Measurements from ENCODE around the gene MRNIP. TPM values are rescaled to one million over a fixed set of nuclear protein-coding genes. Genes with fewer than 3 reads are reported as not detected.
A peak's percentile ranks its signal among the peaks of the same experiment; 100 is the strongest.

Gene MRNIP
- polyA plus RNA-seq, 4 donors = 11.3 to 39.3 (median 20.7) TPM

GRCh38 chr5:179806250-179807048, 52.2 kb downstream of the MRNIP start, which contains the start of gene MGAT4B:
Gene MGAT4B (minus strand): TSS chr5:179806866. CDS start chr5:179806583, 283 bp downstream.
- peak; percentile 88 to 93 for DNase-seq
- peak within 1 kb of the TSS; percentile 57 to 99 (median 89) for H3K4me3 ChIP-seq (ENCODE audit: low read depth in 1 of 3, low read length in 3 of 3)
- peak within 1 kb of the TSS; percentile 94 to 100 (median 94) for H3K27ac ChIP-seq (ENCODE audit: low read depth in 1 of 3, low read length in 2 of 3)
- H3K27me3 ChIP-seq (ENCODE audit: control insufficient read depth in 3 of 3, insufficient read depth in 3 of 3, low read length in 3 of 3) = no peaks in the 10 kb centered on the region
- no peak for FAIRE-seq
- peaks cover 0 to 36% (median 2%) of the 10 kb centered on the region in 3 donors for H3K36me3 ChIP-seq (ENCODE audit: control insufficient read depth in 3 of 3, insufficient read depth in 2 of 3, low read depth in 1 of 3, low read length in 3 of 3)
- H3K4me1 ChIP-seq (ENCODE audit: control insufficient read depth in 3 of 3, insufficient read depth in 2 of 3, low read depth in 1 of 3, low read length in 2 of 3) = peaks cover 0 to 39% (median 7%) of the 10 kb centered on the region in 3 donors
- WGBS, 3 donors = 0 to 1% (median 1%) methylated on average over 22 to 108 of the region's 108 CpGs
- H3K9me3 ChIP-seq (ENCODE audit: control insufficient read depth in 2 of 2, insufficient read depth in 1 of 2, low read depth in 1 of 2, low read length in 1 of 2) = peaks cover 0 to 7% of the 10 kb centered on the region in 2 donors

- Histone ChIP-seq H3K36me3 (ENCODE audit: control insufficient read depth in 3 of 3, insufficient read depth in 2 of 3, low read depth in 1 of 3, low read length in 3 of 3) (peaks cover 3 to 43% (median 9%) of the 10 kb centered on the region in 3 donors), H3K9me3 (ENCODE audit: control insufficient read depth in 2 of 2, insufficient read depth in 1 of 2, low read depth in 1 of 2, low read length in 1 of 2) (peaks cover 0 to under 1% of the 10 kb centered on the region in 2 donors), H3K4me3 (ENCODE audit: low read depth in 1 of 3, low read length in 3 of 3) (peak overlapping the region; percentile 57 to 99 (median 89)), H3K27me3 (ENCODE audit: control insufficient read depth in 3 of 3, insufficient read depth in 3 of 3, low read length in 3 of 3) (no peaks in the 10 kb centered on the region), H3K4me1 (ENCODE audit: control insufficient read depth in 3 of 3, insufficient read depth in 2 of 3, low read depth in 1 of 3, low read length in 2 of 3) (peaks cover 0 to 39% (median 7%) of the 10 kb centered on the region in 3 donors), H3K27ac (ENCODE audit: low read depth in 1 of 3, low read length in 2 of 3) (peak overlapping the region; percentile 82 to 100 (median 94))
- FAIRE-seq (no peak), DNase-seq (peak; percentile 38 to 81)
- WGBS, 3 donors = 7 to 11% (median 7%) methylated on average over 13 to 65 of the region's 65 CpGs
Observed at GRCh38 chr5:179805529-179806249, 52.9 kb downstream of the MRNIP start.

GRCh38 chr5:179805070-179805528, 53.5 kb downstream of the MRNIP start:
- peaks cover 0 to 39% (median 7%) of the 10 kb centered on the region in 3 donors for H3K4me1 ChIP-seq (ENCODE audit: control insufficient read depth in 3 of 3, insufficient read depth in 2 of 3, low read depth in 1 of 3, low read length in 2 of 3)
- 8 to 48% (median 24%) methylated on average over 9 of the region's 9 CpGs for WGBS, 3 donors
- DNase-seq (peak; percentile 74 to 98), FAIRE-seq (no peak)
- no peaks in the 10 kb centered on the region for H3K27me3 ChIP-seq (ENCODE audit: control insufficient read depth in 3 of 3, insufficient read depth in 3 of 3, low read length in 3 of 3)
- H3K27ac ChIP-seq (ENCODE audit: low read depth in 1 of 3, low read length in 2 of 3) = peak overlapping the region; percentile 82 to 100 (median 94)
- peak overlapping the region; percentile 57 to 99 (median 89) for H3K4me3 ChIP-seq (ENCODE audit: low read depth in 1 of 3, low read length in 3 of 3)
- no peaks in the 10 kb centered on the region for H3K9me3 ChIP-seq (ENCODE audit: control insufficient read depth in 2 of 2, insufficient read depth in 1 of 2, low read depth in 1 of 2, low read length in 1 of 2)
- H3K36me3 ChIP-seq (ENCODE audit: control insufficient read depth in 3 of 3, insufficient read depth in 2 of 3, low read depth in 1 of 3, low read length in 3 of 3) = peaks cover 5 to 49% (median 9%) of the 10 kb centered on the region in 3 donors

- FAIRE-seq = no peak
- H3K4me1 ChIP-seq (ENCODE audit: control insufficient read depth in 3 of 3, insufficient read depth in 2 of 3, low read depth in 1 of 3, low read length in 2 of 3) = peaks cover 0 to 39% (median 7%) of the 10 kb centered on the region in 3 donors
- WGBS, 3 donors = 45 to 69% (median 48%) methylated on average over 8 of the region's 8 CpGs
Observed at GRCh38 chr5:179804555-179804947, 54.1 kb downstream of the MRNIP start.

GRCh38 chr5:179803651-179804554, 54.7 kb downstream of the MRNIP start:
- H3K27ac ChIP-seq (ENCODE audit: low read depth in 1 of 3, low read length in 2 of 3) = peak overlapping the region; percentile 82 to 100 (median 94)
- no peaks in the 10 kb centered on the region for H3K9me3 ChIP-seq (ENCODE audit: control insufficient read depth in 2 of 2, insufficient read depth in 1 of 2, low read depth in 1 of 2, low read length in 1 of 2)
- H3K36me3 ChIP-seq (ENCODE audit: control insufficient read depth in 3 of 3, insufficient read depth in 2 of 3, low read depth in 1 of 3, low read length in 3 of 3) = peaks cover 11 to 61% (median 17%) of the 10 kb centered on the region in 3 donors
- peak overlapping the region in 1 of 3 donors; percentile 99 for H3K4me3 ChIP-seq (ENCODE audit: low read depth in 1 of 3, low read length in 3 of 3)
- no peaks in the 10 kb centered on the region for H3K27me3 ChIP-seq (ENCODE audit: control insufficient read depth in 3 of 3, insufficient read depth in 3 of 3, low read length in 3 of 3)
- peaks cover 0 to 39% (median 7%) of the 10 kb centered on the region in 3 donors for H3K4me1 ChIP-seq (ENCODE audit: control insufficient read depth in 3 of 3, insufficient read depth in 2 of 3, low read depth in 1 of 3, low read length in 2 of 3)
- FAIRE-seq = no peak
- 34 to 54% (median 41%) methylated on average over 17 to 18 of the region's 18 CpGs for WGBS, 3 donors
- peak in 1 of 2 donors; percentile 36 for DNase-seq

More at GRCh38 chr5:179804555-179804947, 54.1 kb downstream of the MRNIP start:
- H3K36me3 ChIP-seq (ENCODE audit: control insufficient read depth in 3 of 3, insufficient read depth in 2 of 3, low read depth in 1 of 3, low read length in 3 of 3) = peaks cover 9 to 55% (median 12%) of the 10 kb centered on the region in 3 donors
- peak overlapping the region; percentile 82 to 100 (median 94) for H3K27ac ChIP-seq (ENCODE audit: low read depth in 1 of 3, low read length in 2 of 3)
- no peaks in the 10 kb centered on the region for H3K27me3 ChIP-seq (ENCODE audit: control insufficient read depth in 3 of 3, insufficient read depth in 3 of 3, low read length in 3 of 3)
- peak overlapping the region in 2 of 3 donors; percentile 57 to 99 for H3K4me3 ChIP-seq (ENCODE audit: low read depth in 1 of 3, low read length in 3 of 3)
- H3K9me3 ChIP-seq (ENCODE audit: control insufficient read depth in 2 of 2, insufficient read depth in 1 of 2, low read depth in 1 of 2, low read length in 1 of 2) = no peaks in the 10 kb centered on the region
- no peak for DNase-seq

GRCh38 chr5:179802950-179803562, 55.6 kb downstream of the MRNIP start:
- FAIRE-seq = no peak
- WGBS, 3 donors = 24 to 65% (median 55%) methylated on average over 11 of the region's 11 CpGs
- peak overlapping the region in 2 of 3 donors; percentile 36 to 88 for H3K27ac ChIP-seq (ENCODE audit: low read depth in 1 of 3, low read length in 2 of 3)

GRCh38 chr5:179802207-179802883, 56.3 kb downstream of the MRNIP start:
- WGBS, 3 donors = 73 to 85% (median 84%) methylated on average over 19 of the region's 19 CpGs
- no peak for DNase-seq
- no peaks in the 10 kb centered on the region for H3K9me3 ChIP-seq (ENCODE audit: control insufficient read depth in 2 of 2, insufficient read depth in 1 of 2, low read depth in 1 of 2, low read length in 1 of 2)
- peaks cover 0 to 33% (median 7%) of the 10 kb centered on the region in 3 donors for H3K4me1 ChIP-seq (ENCODE audit: control insufficient read depth in 3 of 3, insufficient read depth in 2 of 3, low read depth in 1 of 3, low read length in 2 of 3)
- peaks cover 11 to 77% (median 21%) of the 10 kb centered on the region in 3 donors for H3K36me3 ChIP-seq (ENCODE audit: control insufficient read depth in 3 of 3, insufficient read depth in 2 of 3, low read depth in 1 of 3, low read length in 3 of 3)
- H3K4me3 ChIP-seq (ENCODE audit: low read depth in 1 of 3, low read length in 3 of 3) = no peak overlapping the region
- FAIRE-seq = no peak
- H3K27me3 ChIP-seq (ENCODE audit: control insufficient read depth in 3 of 3, insufficient read depth in 3 of 3, low read length in 3 of 3) = no peaks in the 10 kb centered on the region
- H3K27ac ChIP-seq (ENCODE audit: low read depth in 1 of 3, low read length in 2 of 3) = peak overlapping the region in 1 of 3 donors; percentile 88

More at GRCh38 chr5:179802950-179803562, 55.6 kb downstream of the MRNIP start:
- Histone ChIP-seq H3K9me3 (ENCODE audit: control insufficient read depth in 2 of 2, insufficient read depth in 1 of 2, low read depth in 1 of 2, low read length in 1 of 2) (no peaks in the 10 kb centered on the region), H3K4me1 (ENCODE audit: control insufficient read depth in 3 of 3, insufficient read depth in 2 of 3, low read depth in 1 of 3, low read length in 2 of 3) (peaks cover 0 to 37% (median 7%) of the 10 kb centered on the region in 3 donors), H3K4me3 (ENCODE audit: low read depth in 1 of 3, low read length in 3 of 3) (peak overlapping the region in 1 of 3 donors; percentile 99), H3K36me3 (ENCODE audit: control insufficient read depth in 3 of 3, insufficient read depth in 2 of 3, low read depth in 1 of 3, low read length in 3 of 3) (peaks cover 11 to 70% (median 19%) of the 10 kb centered on the region in 3 donors), H3K27me3 (ENCODE audit: control insufficient read depth in 3 of 3, insufficient read depth in 3 of 3, low read length in 3 of 3) (no peaks in the 10 kb centered on the region)
- DNase-seq = peak in 1 of 2 donors; percentile 69

Measured in small intestine (tissue), 7 donors.